H9 (cell line): Measurements from ENCODE around the gene VENTX. TPM values are rescaled to one million over a fixed set of nuclear protein-coding genes. Genes with fewer than 3 reads are reported as not detected.

ENCODE experiments used
- DNase-seq: peaks from one replicate; pipeline ENCODE4 v3.0.0-alpha.2; 2017
- H2AFZ ChIP-seq: one replicate; pipeline ENCODE4 v1.6.1; 2013; ENCODE audit warnings: mild to moderate bottlenecking, low read length, control low read depth, moderate library complexity
- H2AK5ac ChIP-seq: 2 replicates; pipeline ENCODE4 v1.6.1; 2013; ENCODE audit warnings: low read length, control low read depth, mixed read lengths; ENCODE audit not compliant: insufficient read length
- H2BK120ac ChIP-seq: one replicate; pipeline ENCODE4 v1.6.1; 2013; ENCODE audit warnings: low read depth, mild to moderate bottlenecking, low read length, control low read depth, inconsistent platforms; ENCODE audit not compliant: poor library complexity, severe bottlenecking
- H2BK12ac ChIP-seq: 2 replicates; pipeline ENCODE4 v1.6.1; 2013; ENCODE audit warnings: low read length, control low read depth, mixed read lengths, low read depth; ENCODE audit not compliant: insufficient read length
- H2BK15ac ChIP-seq: 2 replicates; pipeline ENCODE4 v1.6.1; 2013; ENCODE audit warnings: low read depth, low read length, control low read depth
- H2BK20ac ChIP-seq: one replicate; pipeline ENCODE4 v1.6.1; 2013; ENCODE audit warnings: low read depth, mild to moderate bottlenecking, low read length, control low read depth, inconsistent platforms; ENCODE audit not compliant: poor library complexity, severe bottlenecking
- H2BK5ac ChIP-seq: 2 replicates; pipeline ENCODE4 v1.6.1; 2013; ENCODE audit warnings: low read length, control low read depth, mixed read lengths; ENCODE audit not compliant: insufficient read length
- H3K14ac ChIP-seq: 2 replicates; pipeline ENCODE4 v1.6.1; 2013; ENCODE audit warnings: low read length, control low read depth; ENCODE audit not compliant: insufficient read depth
- H3K18ac ChIP-seq: 2 replicates; pipeline ENCODE4 v1.6.1; 2013; ENCODE audit warnings: low read depth, mild to moderate bottlenecking, mixed read lengths, low read length, control low read depth; ENCODE audit not compliant: insufficient read length
- H3K23ac ChIP-seq: 2 replicates; pipeline ENCODE4 v1.6.1; 2013; ENCODE audit warnings: low read length, control low read depth, mixed read lengths, low read depth; ENCODE audit not compliant: insufficient read length
- H3K23me2 ChIP-seq: 2 replicates; pipeline ENCODE4 v1.6.1; 2013; ENCODE audit warnings: low read depth, mild to moderate bottlenecking, mixed read lengths, low read length, control low read depth; ENCODE audit not compliant: insufficient read length, poor library complexity, severe bottlenecking
- H3K27ac ChIP-seq: 2 replicates; pipeline ENCODE4 v1.5.1; 2013; ENCODE audit warnings: low read length, control low read depth, mixed read lengths, low read depth; ENCODE audit not compliant: insufficient read length
- H3K27me3 ChIP-seq: 2 replicates; pipeline ENCODE4 v1.6.1; 2013; ENCODE audit warnings: low read length, control low read depth, inconsistent platforms; ENCODE audit not compliant: insufficient read depth
- H3K4ac ChIP-seq: 2 replicates; pipeline ENCODE4 v1.6.1; 2013; ENCODE audit warnings: low read depth, mild to moderate bottlenecking, control low read depth, inconsistent platforms, low read length, moderate library complexity
- H3K4me1 ChIP-seq: 2 replicates; pipeline ENCODE4 v1.6.1; 2013; ENCODE audit warnings: low read length, control low read depth, inconsistent platforms; ENCODE audit not compliant: insufficient read depth
- H3K4me2 ChIP-seq: 2 replicates; pipeline ENCODE4 v1.6.1; 2013; ENCODE audit warnings: low read length, control low read depth, mixed read lengths; ENCODE audit not compliant: insufficient read length, insufficient read depth
- H3K56ac ChIP-seq: 2 replicates; pipeline ENCODE4 v1.6.1; 2013; ENCODE audit warnings: low read depth, mild to moderate bottlenecking, mixed read lengths, low read length, control low read depth; ENCODE audit not compliant: insufficient read length
- H3K79me1 ChIP-seq: 2 replicates; pipeline ENCODE4 v1.6.1; 2013; ENCODE audit warnings: low read depth, mild to moderate bottlenecking, moderate library complexity, low read length, control low read depth, inconsistent platforms; ENCODE audit not compliant: insufficient read depth, poor library complexity, severe bottlenecking
- H3K79me2 ChIP-seq: 2 replicates; pipeline ENCODE4 v1.6.1; 2013; ENCODE audit warnings: low read length, control low read depth, inconsistent platforms; ENCODE audit not compliant: insufficient read depth
- H3K9ac ChIP-seq: 2 replicates; pipeline ENCODE4 v1.6.1; 2013; ENCODE audit warnings: low read length, control low read depth, mixed read lengths; ENCODE audit not compliant: insufficient read length; ENCODE audit errors: extremely low read depth
- H3K9me3 ChIP-seq: one replicate; pipeline ENCODE4 v1.6.1; 2013; ENCODE audit warnings: low read depth, low read length, inconsistent platforms; ENCODE audit not compliant: control insufficient read depth
- H3T11ph ChIP-seq: one replicate; pipeline ENCODE4 v1.6.1; 2013; ENCODE audit warnings: mild to moderate bottlenecking, low read length, control low read depth, inconsistent platforms
- H4K20me1 ChIP-seq: one replicate; pipeline ENCODE4 v1.6.1; 2013; ENCODE audit not compliant: control insufficient read depth, insufficient read length, insufficient read depth
- H4K5ac ChIP-seq: 2 replicates; pipeline ENCODE4 v1.6.1; 2013; ENCODE audit warnings: low read depth, mild to moderate bottlenecking, mixed read lengths, low read length, control low read depth; ENCODE audit not compliant: insufficient read length
- H4K8ac ChIP-seq: replicated peaks from 2 replicates; pipeline ENCODE4 v1.6.1; 2013; ENCODE audit warnings: low read length, control low read depth, mixed read lengths, low read depth; ENCODE audit not compliant: insufficient read length
- H4K91ac ChIP-seq: 2 replicates; pipeline ENCODE4 v1.6.1; 2013; ENCODE audit warnings: low read depth, mild to moderate bottlenecking, moderate library complexity, mixed read lengths, low read length, control low read depth; ENCODE audit not compliant: insufficient read length
- H3K27ac Mint-ChIP-seq, 3 experiments: 2 replicates in 2 of 3; 3 replicates in 1 of 3; pipeline ENCODE4 v1.8.0; 2020 to 2021; ENCODE audit warnings: mixed read lengths in 3 of 3, mild to moderate bottlenecking in 1 of 3, moderate library complexity in 1 of 3
- H3K27me3 Mint-ChIP-seq: 2 replicates; pipeline ENCODE4 v1.8.0; 2021; ENCODE audit warnings: low read depth, mild to moderate bottlenecking, moderate library complexity, mixed read lengths
- H3K36me3 Mint-ChIP-seq, 3 experiments: 2 replicates in 2 of 3; 3 replicates in 1 of 3; pipeline ENCODE4 v1.8.0; 2020 to 2021; ENCODE audit warnings: low read depth in 3 of 3, mixed read lengths in 3 of 3; ENCODE audit not compliant: insufficient read depth in 1 of 3
- H3K4me1 Mint-ChIP-seq, 2 experiments: 2 replicates each; pipeline ENCODE4 v1.8.0; 2020; ENCODE audit warnings: mixed read lengths in 2 of 2
- H3K4me3 Mint-ChIP-seq, 2 experiments: 2 replicates in 1 of 2; 3 replicates in 1 of 2; pipeline ENCODE4 v1.8.0; 2020 to 2021; ENCODE audit warnings: mild to moderate bottlenecking in 2 of 2, mixed read lengths in 2 of 2, moderate library complexity in 1 of 2
- H3K9me3 Mint-ChIP-seq, 2 experiments: 2 replicates in 1 of 2; 3 replicates in 1 of 2; pipeline ENCODE4 v1.8.0; 2020; ENCODE audit warnings: mild to moderate bottlenecking in 2 of 2, mixed read lengths in 2 of 2, moderate library complexity in 1 of 2
- CTCF ChIP-seq: fragments of 200-600 bp; sonication (generic); conservative IDR thresholded peaks from 3 replicates; pipeline ENCODE4 v1.8.0; 2021; ENCODE audit warnings: antibody characterized with exemption, mild to moderate bottlenecking
- WGBS: extraction: QIAGEN DNeasy Blood & Tissue Kit; methylation state at CpG from one replicate; pipeline ENCODE4 v1.1.7; 2013; ENCODE audit warnings: missing lambda C conversion rate, low lambda C conversion rate, mixed read lengths; ENCODE audit not compliant: insufficient read length; ENCODE audit errors: extremely low coverage; 5-methylcytosine and 5-hydroxymethylcytosine counted together
- total RNA-seq: library from RNA; stranded (reverse); gene quantifications from 2 replicates; pipeline ENCODE4 v1.2.1, GENCODE V29; 2021

VENTX gene
- total RNA-seq, 1 experiment from 2014 or later: 10.9 TPM

GRCh38 chr10:133214468-133215410, 22.9 kb upstream of the VENTX start:
- no peak overlapping the region for H2BK120ac ChIP-seq
- no CpG with 5 or more reads among the region's 28 CpGs for WGBS
- no peak overlapping the region for H2BK20ac ChIP-seq
- no peaks in the 10 kb centered on the region for H4K20me1 ChIP-seq
- no peak overlapping the region for H4K5ac ChIP-seq
- no peak overlapping the region for H2BK5ac ChIP-seq
- H3K9me3 ChIP-seq: no peaks in the 10 kb centered on the region
- peaks cover 3% of the 10 kb centered on the region for H3K27me3 Mint-ChIP-seq
- H3K27me3 ChIP-seq: no peaks in the 10 kb centered on the region
- H3K9me3 Mint-ChIP-seq: peaks cover 2 to 5% of the 10 kb centered on the region in 2 experiments; a peak in 2 of 5 replicates
- no peak overlapping the region for H3K18ac ChIP-seq
- no peak overlapping the region; a peak in 1 of 7 replicates for H3K27ac Mint-ChIP-seq
- no peak overlapping the region for H3K4ac ChIP-seq
- H2AK5ac ChIP-seq: no peak overlapping the region
- no peak overlapping the region for H2BK15ac ChIP-seq
- no peak overlapping the region for H3K23ac ChIP-seq
- TF ChIP-seq CTCF: no peak
- H2AFZ ChIP-seq: no peak overlapping the region
- no peak overlapping the region for H2BK12ac ChIP-seq
- H3K27ac ChIP-seq: no peak overlapping the region
- no peak overlapping the region for H4K91ac ChIP-seq
- H3K9ac ChIP-seq: no peak overlapping the region
- H3K79me2 ChIP-seq: no peaks in the 10 kb centered on the region
- no peak for DNase-seq
- no peak overlapping the region for H3K4me3 Mint-ChIP-seq
- no peak overlapping the region for H3K14ac ChIP-seq
- H3K36me3 Mint-ChIP-seq: peaks cover 2 to 20% (median 12%) of the 10 kb centered on the region in 3 experiments; a peak in 5 of 7 replicates
- no peaks in the 10 kb centered on the region for H3K79me1 ChIP-seq
- H3K4me2 ChIP-seq: no peak overlapping the region
- H3K56ac ChIP-seq: no peak overlapping the region
- H3T11ph ChIP-seq: no peak overlapping the region
- no peak overlapping the region for H4K8ac ChIP-seq
- H3K4me1 Mint-ChIP-seq: peaks cover 7 to 16% of the 10 kb centered on the region in 2 experiments
- H3K23me2 ChIP-seq: no peaks in the 10 kb centered on the region
- no peaks in the 10 kb centered on the region for H3K4me1 ChIP-seq
